ENCODE results near the gene EXOSC10.

DNA sequence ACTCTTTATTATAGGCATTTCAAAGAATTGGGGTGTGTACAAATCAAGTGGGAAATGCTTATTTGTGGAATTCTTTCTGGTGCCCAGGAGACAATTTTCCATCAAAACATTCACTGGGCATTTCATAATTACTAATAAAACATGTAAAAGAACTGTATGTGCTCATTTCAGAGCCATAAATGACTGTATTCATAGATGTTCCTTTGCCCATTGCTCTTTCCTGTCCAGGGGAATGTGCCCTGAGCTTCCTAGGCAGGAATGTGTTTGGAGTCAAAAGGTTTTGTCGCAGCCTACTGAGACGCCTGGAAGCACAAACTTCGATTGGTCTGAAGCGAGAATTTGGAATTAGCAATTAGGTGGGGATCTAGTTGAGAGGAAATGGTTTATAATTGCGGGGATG lies 43.7 kb upstream of the EXOSC10 start:
- TF ChIP-seq, protein P1, sequence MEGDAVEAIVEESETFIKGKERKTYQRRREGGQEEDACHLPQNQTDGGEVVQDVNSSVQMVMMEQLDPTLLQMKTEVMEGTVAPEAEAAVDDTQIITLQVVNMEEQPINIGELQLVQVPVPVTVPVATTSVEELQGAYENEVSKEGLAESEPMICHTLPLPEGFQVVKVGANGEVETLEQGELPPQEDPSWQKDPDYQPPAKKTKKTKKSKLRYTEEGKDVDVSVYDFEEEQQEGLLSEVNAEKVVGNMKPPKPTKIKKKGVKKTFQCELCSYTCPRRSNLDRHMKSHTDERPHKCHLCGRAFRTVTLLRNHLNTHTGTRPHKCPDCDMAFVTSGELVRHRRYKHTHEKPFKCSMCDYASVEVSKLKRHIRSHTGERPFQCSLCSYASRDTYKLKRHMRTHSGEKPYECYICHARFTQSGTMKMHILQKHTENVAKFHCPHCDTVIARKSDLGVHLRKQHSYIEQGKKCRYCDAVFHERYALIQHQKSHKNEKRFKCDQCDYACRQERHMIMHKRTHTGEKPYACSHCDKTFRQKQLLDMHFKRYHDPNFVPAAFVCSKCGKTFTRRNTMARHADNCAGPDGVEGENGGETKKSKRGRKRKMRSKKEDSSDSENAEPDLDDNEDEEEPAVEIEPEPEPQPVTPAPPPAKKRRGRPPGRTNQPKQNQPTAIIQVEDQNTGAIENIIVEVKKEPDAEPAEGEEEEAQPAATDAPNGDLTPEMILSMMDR (IDR thresholded peaks at IDR 0.05), result no peak
- TF ChIP-seq POLR2A (IDR thresholded peaks at IDR 0.05), result no peak

All from uterus (tissue), 2 donors.